HG03064 (cell line): ENCODE results near the gene SOCS7.

Experiments
- ATAC-seq: cut with Tn5 transposase; IDR thresholded peaks from one replicate; pipeline ENCODE4 v1.9.1; 2021; ENCODE audit warnings: low read depth; ENCODE audit not compliant: unreplicated experiment

The SOCS7 gene

GRCh38 chr17:38351412-38352222 lies at the start of gene SOCS7:
Gene SOCS7 (plus strand): TSS chr17:38351844. CDS start chr17:38352053, 209 bp downstream.
- peak; percentile 57 for ATAC-seq

DNA sequence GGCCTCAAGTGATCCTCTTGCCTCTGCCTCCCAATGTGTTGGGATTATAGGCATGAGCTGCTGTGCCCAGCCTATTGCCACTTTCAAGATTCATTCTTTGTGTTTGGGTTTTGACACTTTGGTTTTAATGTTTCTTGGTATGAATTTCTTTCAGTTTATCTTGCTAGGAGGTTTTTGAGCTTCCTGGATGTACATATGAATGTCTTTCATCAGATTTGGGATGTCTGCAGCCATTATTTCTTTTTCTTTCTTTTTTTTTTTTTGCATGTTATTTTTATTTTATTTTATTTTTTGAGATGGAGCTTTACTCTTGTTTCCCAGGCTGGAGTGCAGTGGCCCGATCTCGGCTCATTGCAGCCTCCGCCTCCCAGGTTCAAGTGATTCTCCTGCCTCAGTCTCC lies 36.1 kb upstream of the SOCS7 start:
- ATAC-seq, result no peak

DNA sequence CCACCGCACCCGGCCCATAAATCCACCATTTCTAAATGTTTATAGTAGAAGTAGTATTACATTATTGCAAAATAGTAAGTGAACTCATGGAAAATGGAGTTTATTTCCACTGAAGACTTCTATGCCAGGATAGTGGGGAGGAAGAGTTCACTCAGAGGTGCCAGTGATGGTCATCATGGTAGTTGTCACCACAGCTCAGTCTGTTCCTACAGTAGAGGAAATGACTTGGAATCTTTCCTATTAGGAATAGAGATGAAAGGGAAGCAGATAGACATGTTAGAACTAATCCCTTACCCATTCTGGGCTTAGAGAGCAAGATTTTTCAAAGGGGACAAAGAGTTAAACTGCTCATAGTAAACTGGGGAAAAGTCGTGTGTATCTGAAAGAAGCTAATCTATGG lies 34.6 kb upstream of the SOCS7 start:
- ATAC-seq, result no peak

DNA sequence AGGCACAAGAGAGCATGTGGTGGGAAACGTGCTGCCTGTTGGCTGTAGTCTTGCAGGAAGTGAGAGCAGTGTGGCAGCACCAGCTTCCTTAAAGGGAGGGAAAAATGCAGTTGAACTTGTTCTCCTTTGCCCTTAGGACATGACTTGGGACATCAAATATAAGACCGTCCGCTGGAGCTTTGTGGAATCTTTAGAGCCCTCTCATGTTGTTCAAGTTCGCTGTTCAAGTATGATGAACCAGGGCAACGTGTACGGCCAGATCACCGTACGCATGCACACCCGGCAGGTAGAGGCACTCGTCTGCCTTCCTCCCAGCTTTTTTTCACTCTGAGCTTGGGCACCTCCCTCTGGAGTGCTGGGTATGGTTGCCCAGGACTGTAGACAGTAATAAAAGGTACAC lies 31.2 kb upstream of the SOCS7 start:
- ATAC-seq, result no peak

DNA sequence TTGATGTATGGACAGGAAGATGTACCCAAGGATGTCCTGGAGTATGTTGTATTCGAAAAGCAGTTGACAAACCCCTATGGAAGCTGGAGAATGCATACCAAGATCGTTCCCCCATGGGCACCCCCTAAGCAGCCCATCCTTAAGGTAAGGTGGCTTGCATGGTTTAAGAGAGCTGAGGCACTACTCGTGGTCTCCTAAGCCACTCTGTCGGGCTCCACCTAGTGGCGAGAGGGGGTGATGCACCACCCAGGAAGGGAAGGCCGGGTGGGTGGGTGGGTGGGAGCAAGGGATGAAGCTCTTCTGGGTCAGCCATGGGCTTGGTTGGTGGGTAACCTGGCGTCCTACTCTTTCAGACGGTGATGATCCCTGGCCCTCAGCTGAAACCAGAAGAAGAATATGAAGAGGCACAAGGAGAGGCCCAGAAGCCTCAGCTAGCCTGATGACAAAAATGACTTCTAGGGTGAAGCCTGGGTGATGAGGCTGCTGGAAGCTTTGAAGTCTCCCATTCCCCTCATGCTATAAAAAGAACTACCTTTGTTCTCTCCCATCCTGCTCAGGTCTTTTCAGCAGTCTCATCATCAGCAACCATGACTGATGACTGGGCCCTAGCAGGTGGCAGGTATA lies 29.4 kb upstream of the SOCS7 start:
- no peak for ATAC-seq

GRCh38 chr17:38322897-38323296 lies 28.7 kb upstream of the SOCS7 start:
- ATAC-seq, result no peak

DNA sequence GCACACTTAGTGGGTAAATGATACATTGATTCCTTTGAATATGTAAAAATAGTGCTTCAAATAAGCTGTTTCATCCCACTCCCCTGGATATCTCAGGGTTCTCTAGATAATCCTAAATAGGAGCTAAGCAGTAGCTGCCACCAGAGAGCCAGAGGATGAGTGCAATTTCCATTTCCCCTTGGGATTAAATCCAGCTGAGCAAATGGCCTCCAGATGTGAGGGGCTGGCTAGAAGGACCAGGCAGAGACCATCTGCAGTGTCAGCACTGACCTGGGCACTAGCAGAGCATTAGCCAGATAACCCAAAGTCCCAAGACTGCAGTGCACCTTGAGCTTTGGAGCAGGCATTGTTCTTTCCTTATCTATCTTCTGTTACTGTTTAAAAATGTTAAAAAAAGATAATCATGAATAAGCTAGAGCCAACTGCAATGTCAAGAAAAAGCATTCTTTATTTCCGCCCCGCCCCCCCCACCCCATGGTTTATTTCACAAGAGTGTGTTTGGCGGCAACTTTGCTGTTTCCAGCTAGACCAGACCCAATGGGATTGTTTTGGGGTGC lies 27.4 kb upstream of the SOCS7 start:
- no peak for ATAC-seq

- no peak for ATAC-seq
These were observed 26.9 kb upstream of the SOCS7 start for GRCh38 chr17:38324772-38325171.

GRCh38 chr17:38325221-38325851 lies 26.3 kb upstream of the SOCS7 start:
- ATAC-seq, result no peak

- no peak for ATAC-seq
These were observed 24.4 kb upstream of the SOCS7 start for GRCh38 chr17:38326996-38327792.

- ATAC-seq, result no peak
These were observed 23.7 kb upstream of the SOCS7 start for GRCh38 chr17:38327936-38328335.

GRCh38 chr17:38328620-38329019 lies 23.0 kb upstream of the SOCS7 start:
- ATAC-seq, result no peak

DNA sequence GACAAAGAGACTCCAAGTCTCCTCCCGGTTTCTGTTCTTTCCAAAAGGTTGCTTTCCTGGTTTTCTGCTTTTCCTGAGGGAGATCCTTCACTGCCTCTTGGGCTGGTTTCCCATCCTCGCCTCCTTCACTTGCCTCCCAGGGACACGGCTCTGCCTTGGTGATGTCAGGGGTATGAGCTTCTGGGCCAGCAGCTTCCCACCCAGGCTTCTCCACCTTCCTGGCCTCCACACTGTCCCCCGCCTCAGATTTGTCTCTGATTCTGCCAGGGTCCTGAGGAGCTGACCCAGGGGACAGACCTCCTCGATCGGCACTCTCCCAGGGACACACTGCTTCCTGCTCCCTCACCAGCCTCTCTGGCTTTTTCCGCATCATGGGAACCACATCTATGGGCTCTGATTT lies 22.4 kb upstream of the SOCS7 start:
- ATAC-seq, result no peak

DNA sequence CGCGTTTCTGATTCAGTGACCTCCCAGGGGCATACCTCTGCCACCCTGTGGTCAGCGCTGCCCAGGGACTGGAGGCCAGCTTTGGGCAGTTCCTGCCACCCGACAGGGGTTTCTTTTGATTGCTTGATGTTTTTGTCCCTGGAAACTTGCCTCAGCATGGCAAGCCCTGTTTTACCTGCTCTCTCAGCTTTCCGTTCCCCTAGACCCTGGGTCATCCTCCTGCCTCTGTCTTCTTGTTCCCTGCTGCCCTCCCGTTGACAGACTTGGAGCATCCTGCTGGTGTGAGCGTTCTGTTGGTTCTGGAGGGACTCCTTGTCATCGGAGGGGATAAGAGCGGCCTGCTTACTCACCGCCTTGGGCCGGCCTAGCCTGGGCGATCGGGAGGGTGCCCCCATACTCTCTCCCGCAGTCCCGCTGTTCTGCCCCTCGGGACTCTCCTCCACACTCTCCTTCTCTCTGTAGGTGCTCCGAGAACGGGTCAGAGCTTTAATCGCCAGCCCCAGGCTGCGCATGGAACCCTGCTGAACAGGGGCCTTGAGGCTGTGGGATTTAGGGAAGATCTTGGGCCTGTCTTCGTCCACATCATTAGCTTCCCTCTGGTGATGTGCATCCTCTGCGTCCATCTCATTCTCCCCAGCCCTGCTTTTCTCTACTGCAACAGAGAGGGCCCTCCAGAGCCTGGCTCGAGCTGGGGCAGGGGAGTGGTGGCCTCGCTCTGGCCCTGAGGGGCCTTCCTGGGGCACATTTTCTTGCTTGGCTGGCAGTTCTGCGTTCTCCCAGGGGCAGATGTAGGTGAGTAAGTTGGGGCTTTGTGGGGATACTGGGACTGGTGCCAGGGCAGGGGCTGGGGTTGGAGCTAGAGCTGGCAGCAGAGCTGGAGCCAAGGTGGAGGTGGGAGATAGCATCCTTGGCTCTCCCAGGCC lies 21.6 kb upstream of the SOCS7 start:
- no peak for ATAC-seq

- no peak for ATAC-seq
These were observed 20.7 kb upstream of the SOCS7 start for GRCh38 chr17:38330941-38331411.

DNA sequence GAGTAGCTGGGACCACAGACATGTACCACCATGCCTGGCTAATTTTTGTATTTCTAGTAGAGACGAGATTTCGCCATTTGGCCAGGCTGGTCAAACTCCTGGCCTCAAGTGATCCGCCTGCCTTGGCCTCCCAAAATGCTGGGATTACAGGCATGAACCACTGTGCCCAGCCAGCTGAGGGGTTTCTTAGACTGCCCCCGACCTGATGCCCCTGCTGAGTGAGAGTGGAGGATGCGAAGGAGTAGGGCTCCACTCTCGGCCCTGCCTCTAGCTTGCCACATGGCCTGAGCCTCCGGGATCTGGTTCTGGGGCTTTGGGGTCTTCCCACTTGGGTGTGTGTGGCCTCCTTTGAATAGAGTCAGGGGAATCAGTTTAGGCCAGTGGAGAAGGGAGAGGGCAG lies 18.9 kb upstream of the SOCS7 start:
- ATAC-seq, result no peak

GRCh38 chr17:38333635-38334295 lies 17.9 kb upstream of the SOCS7 start:
- no peak for ATAC-seq

DNA sequence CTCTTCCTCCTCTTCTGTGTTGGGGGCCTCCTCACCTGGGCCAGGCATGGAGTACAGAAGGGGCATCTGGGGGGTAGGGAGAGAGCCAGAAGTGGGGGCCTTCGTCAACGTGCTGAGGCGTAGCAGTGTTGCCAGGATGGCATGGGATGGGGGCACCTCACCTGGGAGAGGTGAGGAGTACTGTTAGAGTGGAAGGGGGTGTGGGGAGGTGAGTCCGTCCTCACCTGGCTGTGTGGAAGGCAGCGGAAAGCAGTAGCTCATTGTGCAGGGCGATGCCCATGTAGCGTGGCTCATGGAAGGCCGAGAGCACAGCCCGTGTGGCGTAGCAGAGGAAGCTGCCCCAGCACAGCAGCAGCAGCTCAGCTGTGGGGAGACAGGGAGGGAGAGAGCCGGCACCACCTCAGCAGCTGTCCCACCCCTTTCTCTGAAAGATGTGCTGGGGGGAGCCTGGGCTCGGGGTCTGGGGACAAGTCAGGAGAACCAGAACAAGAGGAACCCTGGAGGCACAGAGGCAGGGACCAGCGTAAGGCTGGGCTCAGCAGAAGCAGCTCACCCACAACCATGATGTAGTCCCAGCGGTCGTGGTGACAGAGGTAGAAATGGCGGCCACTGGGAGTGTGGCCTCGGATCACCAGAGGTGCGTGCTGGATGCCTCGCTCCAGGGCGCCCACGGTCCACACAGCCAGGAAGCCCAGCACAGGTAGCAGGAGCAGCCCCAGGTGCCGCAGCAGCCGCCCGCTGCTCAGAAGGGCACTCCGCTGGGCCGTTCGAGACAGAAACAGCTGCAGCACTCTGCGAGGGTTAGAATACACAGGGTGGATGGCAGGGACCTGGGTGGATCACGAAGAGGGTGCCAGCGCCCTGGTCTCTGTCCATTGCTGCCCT lies 16.9 kb upstream of the SOCS7 start:
- ATAC-seq, result no peak
